ENCODE results near the gene ANKZF1.
A peak's percentile ranks its signal among the peaks of the same experiment; 100 is the strongest.
"Not testable (repeated sequence)": the region's sequence is repeated elsewhere in the genome, so short reads cannot be mapped to it uniquely, and the experiment has no call there.

The ANKZF1 gene

GRCh38 chr2:219253753-219254589 is 24.4 kb downstream of the ANKZF1 start, which contains the start of gene TUBA4A:
TUBA4A (minus strand) TSS chr2:219253918; CDS start chr2:219253858, 60 bp downstream.
- peak; percentile 85 to 89 for DNase-seq (ENCODE audit: low read depth in 2 of 2)

- no peak for DNase-seq (ENCODE audit: low read depth in 2 of 2)
These were observed 25.1 kb downstream of the ANKZF1 start for GRCh38 chr2:219254590-219255201.

GRCh38 chr2:219258942-219259341 is 29.3 kb downstream of the ANKZF1 start:
- DNase-seq (ENCODE audit: low read depth in 2 of 2): not testable (repeated sequence)

GRCh38 chr2:219261024-219261855 is 31.6 kb downstream of the ANKZF1 start:
- DNase-seq (ENCODE audit: low read depth in 2 of 2): no peak

GRCh38 chr2:219266232-219266631 is 36.6 kb downstream of the ANKZF1 start:
- DNase-seq (ENCODE audit: low read depth in 2 of 2): no peak

GRCh38 chr2:219266886-219267285 is 37.3 kb downstream of the ANKZF1 start:
- no peak for DNase-seq (ENCODE audit: low read depth in 2 of 2)

- no peak for DNase-seq (ENCODE audit: low read depth in 2 of 2)
These were observed 38.7 kb downstream of the ANKZF1 start for GRCh38 chr2:219268294-219268693.

- DNase-seq (ENCODE audit: low read depth in 2 of 2): no peak
These were observed 39.9 kb downstream of the ANKZF1 start for GRCh38 chr2:219269362-219270054.

- no peak for DNase-seq (ENCODE audit: low read depth in 2 of 2)
These were observed 40.4 kb downstream of the ANKZF1 start for GRCh38 chr2:219270055-219270372.

- no peak for DNase-seq (ENCODE audit: low read depth in 2 of 2)
These were observed 41.4 kb downstream of the ANKZF1 start for GRCh38 chr2:219271021-219271420.

GRCh38 chr2:219272356-219272755 is 42.8 kb downstream of the ANKZF1 start:
- DNase-seq (ENCODE audit: low read depth in 2 of 2): no peak

GRCh38 chr2:219272995-219273394 is 43.4 kb downstream of the ANKZF1 start:
- DNase-seq (ENCODE audit: low read depth in 2 of 2): no peak

- DNase-seq (ENCODE audit: low read depth in 2 of 2): no peak
These were observed 44.3 kb downstream of the ANKZF1 start for GRCh38 chr2:219273937-219274336.

GRCh38 chr2:219274361-219274921 is 44.8 kb downstream of the ANKZF1 start:
- no peak for DNase-seq (ENCODE audit: low read depth in 2 of 2)

- DNase-seq (ENCODE audit: low read depth in 2 of 2): peak; percentile 64 to 67
These were observed 48.4 kb downstream of the ANKZF1 start for GRCh38 chr2:219277703-219278654.

- DNase-seq (ENCODE audit: low read depth in 2 of 2): no peak
These were observed 49.1 kb downstream of the ANKZF1 start for GRCh38 chr2:219278655-219279150.

GRCh38 chr2:219279151-219279915 is 49.7 kb downstream of the ANKZF1 start, which contains the start of gene DNAJB2:
DNAJB2 (plus strand) TSS chr2:219279366; CDS start chr2:219279834, 468 bp downstream.
- peak; percentile 98 to 99 for DNase-seq (ENCODE audit: low read depth in 2 of 2)

- no peak for DNase-seq (ENCODE audit: low read depth in 2 of 2)
These were observed 50.4 kb downstream of the ANKZF1 start for GRCh38 chr2:219279916-219280516.

GRCh38 chr2:219280651-219281050 is 51.0 kb downstream of the ANKZF1 start:
- DNase-seq (ENCODE audit: low read depth in 2 of 2): no peak

All from activated CD4-positive, alpha-beta T cell treated with anti-CD3 and anti-CD28 coated beads for 24 hours (primary cell).